HL-60 (cell line): ENCODE data around the gene SLC45A2.

Experiments used
- CTCF ChIP-seq: IDR thresholded peaks from one replicate; pipeline ENCODE4 v1.5.1; 2011; ENCODE audit warnings: low read length, control low read depth, inconsistent platforms; ENCODE audit not compliant: insufficient read depth
- GABPA ChIP-seq: IDR thresholded peaks from 2 replicates; pipeline ENCODE4 v1.6.1; 2012; ENCODE audit warnings: low read depth
- REST ChIP-seq: IDR thresholded peaks from 2 replicates; pipeline ENCODE4 v1.6.1; 2012; ENCODE audit warnings: low read depth; ENCODE audit not compliant: insufficient replicate concordance

GRCh38 chr5:34008802-34009201, 24.3 kb upstream of the SLC45A2 start:
- TF ChIP-seq CTCF (no peak), REST (no peak), GABPA (no peak)
